CD4-positive, alpha-beta T cell (primary cell): Measurements from ENCODE around the gene ATRNL1. TPM values are rescaled to one million over a fixed set of nuclear protein-coding genes. Genes with fewer than 3 reads are reported as not detected.

Experiments
- ATAC-seq: fragments of 200-7000 bp; cut with Tn5 transposase; one replicate; pipeline ENCODE4 v1.10.0; 2022; ENCODE audit warnings: mild to moderate bottlenecking; ENCODE audit not compliant: poor library complexity
- CTCF ChIA-PET: fragments of 350-600 bp; sonication (Branson Sonifier 250); formaldehyde crosslinking; loops from one replicate; lab custom pipeline; 2021; ENCODE audit warnings: antibody characterized with exemption, inconsistent platforms; lab: Charles Lee
- POLR2A ChIA-PET: fragments of 350-600 bp; sonication (Branson Sonifier 250); formaldehyde crosslinking; loops from one replicate; lab custom pipeline; 2021; ENCODE audit warnings: antibody characterized with exemption, inconsistent platforms; lab: Charles Lee
- DNase-seq, 14 experiments: peaks; one replicate each; pipeline ENCODE4 v3.0.0-alpha.2; 2013 to 2020; ENCODE audit warnings: mixed read lengths in 2 of 14
- H3K27ac ChIP-seq, 2 donors: one replicate each; pipeline versions ENCODE4 v1.5.1 to v1.7.0; 2013; ENCODE audit warnings: low read length in 2 of 2, low read depth in 1 of 2, mild to moderate bottlenecking in 1 of 2
- H3K27me3 ChIP-seq, 2 experiments: 1 replicate in 1 of 2; 2 replicates in 1 of 2; pipeline versions ENCODE4 v1.6.1 to v1.7.0; 2013; ENCODE audit warnings: low read length in 2 of 2, control low read depth in 1 of 2, mild to moderate bottlenecking in 1 of 2, moderate library complexity in 1 of 2; ENCODE audit not compliant: insufficient read depth in 2 of 2, control insufficient read depth in 1 of 2
- H3K36me3 ChIP-seq: one replicate; pipeline ENCODE4 v1.6.1; 2013; ENCODE audit warnings: low read length, control low read depth; ENCODE audit not compliant: insufficient read depth
- H3K4me1 ChIP-seq: one replicate; pipeline ENCODE4 v1.6.1; 2013; ENCODE audit warnings: low read length, control low read depth; ENCODE audit not compliant: insufficient read depth
- H3K4me3 ChIP-seq: one replicate; pipeline ENCODE4 v1.5.1; 2013; ENCODE audit warnings: mild to moderate bottlenecking, low read length, moderate library complexity
- H3K9me3 ChIP-seq, 2 experiments: 1 replicate in 1 of 2; 2 replicates in 1 of 2; pipeline versions ENCODE4 v1.6.1 to v1.7.0; 2013; ENCODE audit warnings: low read length in 2 of 2, mild to moderate bottlenecking in 2 of 2, control low read depth in 1 of 2, moderate library complexity in 1 of 2; ENCODE audit not compliant: control insufficient read depth in 1 of 2, insufficient read depth in 1 of 2
- H3K27ac Mint-ChIP-seq: one replicate; pipeline ENCODE4 v1.8.0; 2020; ENCODE audit warnings: mixed read lengths
- H3K27me3 Mint-ChIP-seq: one replicate; pipeline ENCODE4 v1.8.0; 2021; ENCODE audit warnings: mixed read lengths
- H3K36me3 Mint-ChIP-seq: one replicate; pipeline ENCODE4 v1.8.0; 2021; ENCODE audit warnings: low read depth, mixed read lengths
- H3K4me1 Mint-ChIP-seq: one replicate; pipeline ENCODE4 v1.8.0; 2021; ENCODE audit warnings: low read depth, mixed read lengths
- H3K4me3 Mint-ChIP-seq: one replicate; pipeline ENCODE4 v1.8.0; 2020; ENCODE audit warnings: mild to moderate bottlenecking, mixed read lengths
- H3K9me3 Mint-ChIP-seq: one replicate; pipeline ENCODE4 v1.8.0; 2020; ENCODE audit warnings: mixed read lengths
- CTCF ChIP-seq: fragments of 200-600 bp; IDR thresholded peaks from one replicate; pipeline ENCODE4 v1.8.0; 2022; ENCODE audit warnings: antibody characterized with exemption, mild to moderate bottlenecking
- intact Hi-C, 2 experiments: fragments of 100-400 bp; cut with DNase I in 1 of 2; cut with micrococcal nuclease in 1 of 2; formaldehyde crosslinking; loops; one replicate each; pipeline versions ENCODE4 v1.15.1 to v1.9.0; 2023 to 2025; cut with DNase I, micrococcal nuclease
- total RNA-seq, 174 experiments: library from RNA in 2 of 174; stranded (reverse) in 2 of 174; gene quantifications; one replicate each; pipeline ENCODE4 v1.2.3 and lab custom pipeline; 2021 to 2026

ATRNL1 gene
- total RNA-seq, 2 experiments from 2014 or later = not detected

- H3K36me3 Mint-ChIP-seq = no peaks in the 10 kb centered on the region
- H3K27me3 ChIP-seq = no peaks in the 10 kb centered on the region
- H3K9me3 ChIP-seq = no peaks in the 10 kb centered on the region
- peaks cover 8% of the 10 kb centered on the region for H3K27me3 Mint-ChIP-seq
- no peak overlapping the region for H3K27ac ChIP-seq
- ChIA-PET CTCF (no interaction called here), POLR2A (no interaction called here)
- intact Hi-C loops = no loop called here
- H3K9me3 Mint-ChIP-seq = no peaks in the 10 kb centered on the region
- H3K4me1 ChIP-seq = no peaks in the 10 kb centered on the region
- no peaks in the 10 kb centered on the region for H3K36me3 ChIP-seq
- ATAC-seq (no peak), DNase-seq (no peak)
- H3K4me1 Mint-ChIP-seq = no peaks in the 10 kb centered on the region
- no peak overlapping the region for H3K27ac Mint-ChIP-seq
- TF ChIP-seq CTCF = no peak
- no peak overlapping the region for H3K4me3 ChIP-seq
- no peak overlapping the region for H3K4me3 Mint-ChIP-seq
These were observed 47.7 kb upstream of the ATRNL1 start for GRCh38 chr10:115045499-115045898.

- POLR2A ChIA-PET = no interaction called here
These were observed 46.4 kb upstream of the ATRNL1 start for GRCh38 chr10:115046686-115047236.

GRCh38 chr10:115047705-115048104 lies 45.5 kb upstream of the ATRNL1 start:
- H3K9me3 Mint-ChIP-seq = no peaks in the 10 kb centered on the region
- Histone ChIP-seq H3K4me1 (no peaks in the 10 kb centered on the region), H3K9me3 (no peaks in the 10 kb centered on the region), H3K36me3 (no peaks in the 10 kb centered on the region), H3K27ac (no peak overlapping the region), H3K4me3 (no peak overlapping the region), H3K27me3 (no peaks in the 10 kb centered on the region)
- intact Hi-C loops = no loop called here
- DNase-seq = no peak
- ATAC-seq = no peak
- ChIA-PET CTCF (no interaction called here), POLR2A (no interaction called here)
- H3K4me3 Mint-ChIP-seq = no peak overlapping the region
- H3K27me3 Mint-ChIP-seq = peaks cover 6% of the 10 kb centered on the region
- no peak overlapping the region for H3K27ac Mint-ChIP-seq
- H3K36me3 Mint-ChIP-seq = no peaks in the 10 kb centered on the region
- no peak for TF ChIP-seq CTCF
- no peaks in the 10 kb centered on the region for H3K4me1 Mint-ChIP-seq

More at GRCh38 chr10:115046686-115047236, 46.4 kb upstream of the ATRNL1 start:
- H3K9me3 Mint-ChIP-seq = no peaks in the 10 kb centered on the region
- intact Hi-C loops = no loop called here
- H3K36me3 Mint-ChIP-seq = no peaks in the 10 kb centered on the region
- no peaks in the 10 kb centered on the region for H3K4me1 ChIP-seq
- DNase-seq = no peak
- H3K4me3 ChIP-seq = no peak overlapping the region
- no peak for TF ChIP-seq CTCF
- CTCF ChIA-PET = no interaction called here
- no peaks in the 10 kb centered on the region for H3K4me1 Mint-ChIP-seq
- no peak overlapping the region for H3K27ac ChIP-seq
- no peaks in the 10 kb centered on the region for H3K27me3 ChIP-seq
- H3K36me3 ChIP-seq = no peaks in the 10 kb centered on the region
- no peaks in the 10 kb centered on the region for H3K9me3 ChIP-seq
- no peak overlapping the region for H3K27ac Mint-ChIP-seq
- peaks cover 8% of the 10 kb centered on the region for H3K27me3 Mint-ChIP-seq
- no peak overlapping the region for H3K4me3 Mint-ChIP-seq
- no peak for ATAC-seq
